Measurements from ENCODE around the gene TSEN2.

Gene TSEN2

DNA sequence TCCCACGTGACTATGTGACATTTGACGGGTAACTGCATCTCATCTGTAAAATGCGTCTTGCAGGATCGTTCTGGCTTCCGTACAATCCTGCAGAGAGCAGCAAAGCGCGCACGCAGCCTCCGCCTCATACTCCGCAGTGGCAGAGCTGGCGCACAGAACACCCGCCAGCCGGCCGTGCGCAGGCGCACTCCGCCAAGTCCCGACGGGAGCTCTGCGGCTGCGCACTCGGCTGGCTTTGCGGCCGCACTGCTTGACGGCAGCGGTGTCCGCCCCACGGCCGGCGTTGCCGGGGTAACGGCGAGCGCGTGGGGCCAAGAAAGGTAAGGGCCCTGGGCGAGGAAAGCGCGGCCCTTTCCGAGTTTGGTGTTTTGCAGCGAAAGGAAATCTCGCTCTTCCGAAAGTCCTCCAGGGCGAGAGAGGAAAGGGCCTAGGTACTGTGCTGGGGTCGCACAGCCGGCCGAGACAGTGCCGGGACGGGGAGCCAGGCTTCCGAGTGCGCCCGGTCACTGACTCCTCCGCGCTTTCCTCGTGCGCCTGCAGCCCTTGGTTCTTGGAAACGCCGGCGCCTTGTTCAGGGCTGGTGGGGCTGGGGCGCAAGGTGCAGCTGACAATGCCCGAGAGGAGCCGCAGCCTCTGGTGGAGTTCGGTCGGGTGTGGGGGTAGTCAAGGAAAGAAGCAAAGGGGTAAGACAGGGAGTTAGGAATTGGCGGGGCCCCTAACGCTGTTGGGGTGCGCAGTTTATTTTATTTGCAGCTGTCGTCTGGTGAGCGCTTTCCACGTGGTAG, at the start of gene TSEN2:
Gene TSEN2, plus strand, starts transcription at position 283 of the 785 bp plus-strand sequence. CDS start 5,321 bp downstream, outside the sequence.
- H3K9me3 Mint-ChIP-seq: no peaks in the 10 kb centered on the region
- DNase-seq (ENCODE audit: low spot score in 2 of 2) (peak; percentile 95), ATAC-seq (replicated peaks; ENCODE audit: extremely low read depth, poor library complexity, severe bottlenecking) (peak; percentile 98)
- peak within 1 kb of the TSS; percentile 93 for H3K27ac Mint-ChIP-seq (ENCODE audit: low read depth)
- H3K36me3 Mint-ChIP-seq (ENCODE audit: insufficient read depth): peaks cover 13% of the 10 kb centered on the region
- H3K27me3 Mint-ChIP-seq: no peaks in the 10 kb centered on the region
- H3K4me1 Mint-ChIP-seq: peaks cover 43% of the 10 kb centered on the region
- H3K4me3 Mint-ChIP-seq: peak within 1 kb of the TSS; percentile 93

DNA sequence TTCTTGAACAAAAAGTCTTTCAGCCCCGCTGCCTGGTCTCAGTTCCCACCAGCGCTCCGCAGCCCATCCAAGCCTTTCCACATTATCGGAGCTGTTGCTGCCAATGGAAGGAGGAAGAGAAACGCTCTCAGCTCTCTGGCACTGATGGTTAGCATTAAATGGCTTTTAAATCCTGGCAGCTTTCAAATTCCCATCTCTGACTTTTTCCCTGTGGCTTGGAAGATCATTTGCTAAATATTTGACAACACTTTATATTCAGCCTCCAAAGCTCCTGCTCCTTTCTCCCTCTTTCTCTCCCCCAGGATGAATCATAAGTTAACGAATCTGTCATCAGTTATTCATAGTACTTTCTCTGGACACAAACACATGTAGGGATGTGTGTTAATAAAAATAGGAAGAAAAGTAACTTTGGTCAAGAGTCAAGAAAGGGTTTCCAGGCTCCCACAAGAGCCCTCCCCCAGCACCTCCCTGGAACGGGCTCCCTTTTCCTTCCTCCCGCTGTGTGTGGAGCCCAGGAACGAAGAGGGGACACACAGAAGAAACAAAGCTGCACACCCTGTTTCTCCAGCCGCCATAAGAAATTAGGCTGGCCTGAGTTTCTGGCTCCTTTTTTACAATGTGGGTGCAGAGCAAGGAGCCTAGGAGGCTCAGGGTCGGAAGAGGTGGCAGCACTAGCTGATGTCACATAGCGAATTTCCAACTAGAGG, 47.6 kb upstream of the TSEN2 start:
- Mint-ChIP-seq H3K27ac (ENCODE audit: low read depth) (no peak overlapping the region), H3K9me3 (no peaks in the 10 kb centered on the region), H3K4me3 (no peak overlapping the region), H3K4me1 (no peaks in the 10 kb centered on the region), H3K27me3 (peaks cover 9% of the 10 kb centered on the region), H3K36me3 (ENCODE audit: insufficient read depth) (no peaks in the 10 kb centered on the region)
- ATAC-seq (replicated peaks; ENCODE audit: extremely low read depth, poor library complexity, severe bottlenecking) (no peak), DNase-seq (ENCODE audit: low spot score in 2 of 2) (no peak)

DNA sequence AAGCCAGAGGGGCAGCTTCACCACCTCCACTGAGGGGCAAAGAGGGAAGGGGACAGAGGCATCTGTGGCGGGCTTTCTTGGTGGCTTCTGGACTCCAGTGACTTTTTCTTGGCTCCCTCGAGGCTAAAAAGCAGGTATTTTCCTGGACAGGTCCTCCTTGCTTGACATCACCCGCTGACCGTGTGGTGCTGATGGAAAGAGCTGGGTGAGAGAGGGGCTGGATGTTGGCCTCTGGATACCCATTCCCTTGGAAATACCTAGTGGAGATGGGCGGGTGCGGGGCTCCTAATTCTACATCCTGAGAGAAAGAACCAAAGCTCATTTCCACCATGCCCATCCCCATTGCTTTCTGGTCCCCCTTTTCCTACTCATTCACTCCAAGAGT, 47.1 kb upstream of the TSEN2 start:
- Mint-ChIP-seq H3K9me3 (no peaks in the 10 kb centered on the region), H3K36me3 (ENCODE audit: insufficient read depth) (no peaks in the 10 kb centered on the region), H3K4me3 (no peak overlapping the region), H3K4me1 (no peaks in the 10 kb centered on the region), H3K27ac (ENCODE audit: low read depth) (no peak overlapping the region), H3K27me3 (peaks cover 9% of the 10 kb centered on the region)
- DNase-seq (ENCODE audit: low spot score in 2 of 2): no peak
- ATAC-seq (replicated peaks; ENCODE audit: extremely low read depth, poor library complexity, severe bottlenecking): no peak

DNA sequence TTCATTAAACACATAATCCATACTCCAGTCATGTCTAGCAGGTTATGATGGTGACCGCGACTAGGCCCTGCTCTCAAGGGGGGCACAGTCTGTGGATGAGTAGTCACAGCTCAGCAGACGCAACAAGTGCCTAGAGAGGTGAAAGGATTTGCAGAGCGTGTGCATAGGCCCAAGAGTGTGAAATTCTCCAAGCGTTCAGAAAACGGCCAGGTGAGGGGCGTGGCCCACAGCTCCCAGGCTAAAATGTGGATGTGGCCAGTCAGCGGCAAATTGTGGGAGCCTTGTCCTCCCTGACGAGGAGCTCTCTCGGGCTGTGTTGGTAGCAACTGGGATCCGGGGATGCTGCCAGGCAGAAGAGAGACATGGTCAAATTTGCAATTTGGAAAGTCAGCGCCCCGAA, 46.4 kb upstream of the TSEN2 start:
- Mint-ChIP-seq H3K4me3 (no peak overlapping the region), H3K27me3 (peaks cover 14% of the 10 kb centered on the region), H3K27ac (ENCODE audit: low read depth) (no peak overlapping the region), H3K36me3 (ENCODE audit: insufficient read depth) (no peaks in the 10 kb centered on the region), H3K4me1 (no peaks in the 10 kb centered on the region), H3K9me3 (no peaks in the 10 kb centered on the region)
- ATAC-seq (replicated peaks; ENCODE audit: extremely low read depth, poor library complexity, severe bottlenecking) (no peak), DNase-seq (ENCODE audit: low spot score in 2 of 2) (no peak)

DNA sequence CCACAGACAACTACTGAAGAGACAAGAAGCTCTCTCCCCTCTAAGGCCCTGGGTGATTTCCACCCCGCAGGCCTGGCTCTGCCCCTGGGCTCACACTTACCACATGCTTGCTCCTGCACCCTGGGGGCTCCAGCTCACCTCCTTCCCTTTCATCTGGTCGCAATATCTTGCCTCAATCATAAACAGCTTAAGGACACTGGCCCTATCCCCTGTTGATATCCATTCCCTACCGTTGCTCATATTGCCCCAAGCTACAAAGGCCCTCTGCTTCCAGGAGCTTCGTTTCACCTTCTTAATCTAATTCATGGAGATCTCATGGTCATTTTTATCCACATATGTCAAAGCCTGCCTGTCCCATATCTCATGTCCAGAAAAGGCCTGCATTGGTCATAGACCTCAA, 46.0 kb upstream of the TSEN2 start:
- DNase-seq (ENCODE audit: low spot score in 2 of 2): no peak
- Mint-ChIP-seq H3K4me1 (no peaks in the 10 kb centered on the region), H3K27me3 (peaks cover 18% of the 10 kb centered on the region), H3K36me3 (ENCODE audit: insufficient read depth) (no peaks in the 10 kb centered on the region), H3K9me3 (no peaks in the 10 kb centered on the region), H3K4me3 (no peak overlapping the region), H3K27ac (ENCODE audit: low read depth) (no peak overlapping the region)
- no peak for ATAC-seq (replicated peaks; ENCODE audit: extremely low read depth, poor library complexity, severe bottlenecking)

DNA sequence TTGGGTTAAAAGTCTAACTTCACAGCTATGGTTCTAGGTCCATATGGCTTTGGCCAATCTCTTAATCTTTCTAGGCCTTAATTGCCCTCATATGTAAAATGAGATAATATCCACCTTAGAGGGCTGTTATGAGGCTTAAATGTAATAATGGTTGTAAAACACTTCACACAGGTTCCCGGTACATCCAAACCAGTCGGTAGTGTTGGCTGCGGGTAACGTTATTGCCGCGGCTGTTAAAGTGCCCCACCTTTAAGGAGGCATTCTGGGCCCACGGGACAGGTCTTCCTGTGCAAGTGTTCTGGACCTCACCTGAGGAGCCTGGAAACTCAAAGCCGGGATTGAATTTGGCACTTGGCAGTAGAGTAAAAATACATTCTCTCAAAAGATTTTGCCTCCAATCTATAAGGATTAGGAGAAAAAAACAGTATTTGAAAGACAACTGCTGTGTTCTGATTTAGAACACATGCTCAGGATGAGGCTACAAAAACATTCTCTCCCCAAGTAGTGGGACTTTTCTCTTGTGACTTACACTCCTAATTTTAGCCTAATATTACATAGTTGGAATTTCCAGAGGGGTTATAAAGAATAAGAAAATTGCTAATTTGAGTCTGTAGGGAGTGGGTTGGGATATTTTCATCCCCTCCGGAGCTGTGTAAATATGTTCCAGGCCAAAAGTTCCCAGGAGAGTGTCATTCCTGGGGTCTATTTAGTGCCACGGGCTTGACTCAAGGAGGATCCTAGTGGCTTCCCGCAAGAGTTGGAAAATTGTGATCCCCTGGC, 44.9 kb upstream of the TSEN2 start:
- no peak overlapping the region for H3K27ac Mint-ChIP-seq (ENCODE audit: low read depth)
- no peaks in the 10 kb centered on the region for H3K4me1 Mint-ChIP-seq
- ATAC-seq (replicated peaks; ENCODE audit: extremely low read depth, poor library complexity, severe bottlenecking): no peak
- H3K9me3 Mint-ChIP-seq: no peaks in the 10 kb centered on the region
- peaks cover 29% of the 10 kb centered on the region for H3K27me3 Mint-ChIP-seq
- H3K36me3 Mint-ChIP-seq (ENCODE audit: insufficient read depth): no peaks in the 10 kb centered on the region
- no peak overlapping the region for H3K4me3 Mint-ChIP-seq
- DNase-seq (ENCODE audit: low spot score in 2 of 2): no peak

DNA sequence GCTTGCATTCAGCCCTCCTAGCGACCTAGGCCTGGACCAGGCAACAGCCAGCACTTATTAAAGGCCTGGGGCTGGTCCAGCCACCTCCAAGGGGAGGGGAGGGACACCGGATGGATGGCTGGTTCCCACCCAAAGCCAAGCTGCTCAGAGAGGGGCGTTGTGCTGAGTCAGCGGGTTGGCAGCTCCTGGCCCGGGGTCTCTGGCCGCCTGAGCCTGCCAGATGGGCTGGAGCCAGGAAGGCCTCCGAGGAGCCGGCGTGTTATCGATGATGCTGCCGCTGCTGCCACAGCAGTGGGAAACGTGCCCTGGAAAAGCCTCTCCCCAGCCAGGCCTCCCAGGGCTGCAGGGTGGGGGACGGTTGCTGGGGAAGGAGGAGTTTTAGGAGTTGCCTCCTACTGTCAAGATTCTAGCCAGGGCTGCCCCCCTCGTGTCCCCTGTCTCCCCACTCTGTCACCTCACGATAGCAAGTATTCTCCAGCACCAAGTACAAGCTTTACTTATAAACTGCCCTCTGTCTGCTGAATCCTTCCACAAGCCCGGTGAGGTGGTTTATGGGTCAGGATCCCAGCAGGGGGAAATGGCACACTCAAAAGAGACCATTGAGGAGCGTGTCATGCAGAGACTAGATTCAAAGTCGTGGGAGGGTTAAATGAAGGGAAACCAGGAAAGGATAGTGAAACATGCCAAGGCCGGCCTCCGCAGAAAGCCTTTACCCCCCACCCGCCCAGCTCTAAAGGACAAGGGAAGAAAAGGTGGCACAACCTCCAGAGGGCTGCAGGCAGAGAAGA, 43.2 kb upstream of the TSEN2 start:
- Mint-ChIP-seq H3K27me3 (peaks cover 45% of the 10 kb centered on the region), H3K36me3 (ENCODE audit: insufficient read depth) (no peaks in the 10 kb centered on the region), H3K4me1 (no peaks in the 10 kb centered on the region), H3K27ac (ENCODE audit: low read depth) (no peak overlapping the region), H3K4me3 (no peak overlapping the region), H3K9me3 (no peaks in the 10 kb centered on the region)
- no peak for DNase-seq (ENCODE audit: low spot score in 2 of 2)
- ATAC-seq (replicated peaks; ENCODE audit: extremely low read depth, poor library complexity, severe bottlenecking): no peak

DNA sequence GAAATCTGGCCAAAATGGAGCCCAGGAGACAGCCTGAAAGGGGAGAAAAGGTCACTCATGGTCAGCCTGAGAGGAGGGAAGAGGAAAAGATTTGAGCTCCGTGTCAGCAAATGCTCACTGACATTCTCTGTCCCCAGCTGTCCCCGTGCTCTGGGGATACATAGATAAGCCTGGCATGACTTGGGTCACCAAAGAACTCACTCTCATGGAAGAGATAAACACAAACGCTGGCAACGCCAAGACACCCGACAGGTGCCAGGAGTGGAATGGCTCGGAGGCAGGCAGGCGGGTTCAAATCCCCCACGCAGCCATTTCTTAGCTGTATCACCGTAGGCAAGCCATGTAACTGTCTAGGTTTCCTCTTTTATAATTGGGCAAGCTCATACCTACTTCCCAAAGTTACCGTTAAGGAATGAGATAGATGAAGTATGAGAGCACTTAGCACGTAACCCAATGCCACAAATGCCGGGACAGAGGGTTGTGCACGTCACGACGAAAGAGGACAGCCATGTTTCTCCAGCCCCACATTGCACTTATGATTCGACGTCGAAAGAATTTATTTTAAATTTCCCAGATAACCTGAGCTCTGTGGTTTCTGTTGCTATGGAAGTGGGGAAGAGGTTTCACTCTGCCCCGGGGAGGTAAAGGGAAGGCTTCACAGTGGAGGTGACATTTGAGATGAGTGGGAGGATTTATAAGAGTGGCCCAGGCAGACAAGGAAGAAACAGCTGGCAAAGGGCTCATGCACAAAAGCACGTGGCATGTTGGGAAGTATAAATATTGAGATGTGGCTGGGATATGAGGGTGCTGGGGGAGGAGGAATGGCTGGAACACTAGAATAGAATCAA, 41.4 kb upstream of the TSEN2 start:
- Mint-ChIP-seq H3K36me3 (ENCODE audit: insufficient read depth) (no peaks in the 10 kb centered on the region), H3K27me3 (peaks cover 42% of the 10 kb centered on the region), H3K4me3 (no peak overlapping the region), H3K4me1 (no peaks in the 10 kb centered on the region), H3K27ac (ENCODE audit: low read depth) (no peak overlapping the region), H3K9me3 (no peaks in the 10 kb centered on the region)
- no peak for ATAC-seq (replicated peaks; ENCODE audit: extremely low read depth, poor library complexity, severe bottlenecking)
- no peak for DNase-seq (ENCODE audit: low spot score in 2 of 2)

DNA sequence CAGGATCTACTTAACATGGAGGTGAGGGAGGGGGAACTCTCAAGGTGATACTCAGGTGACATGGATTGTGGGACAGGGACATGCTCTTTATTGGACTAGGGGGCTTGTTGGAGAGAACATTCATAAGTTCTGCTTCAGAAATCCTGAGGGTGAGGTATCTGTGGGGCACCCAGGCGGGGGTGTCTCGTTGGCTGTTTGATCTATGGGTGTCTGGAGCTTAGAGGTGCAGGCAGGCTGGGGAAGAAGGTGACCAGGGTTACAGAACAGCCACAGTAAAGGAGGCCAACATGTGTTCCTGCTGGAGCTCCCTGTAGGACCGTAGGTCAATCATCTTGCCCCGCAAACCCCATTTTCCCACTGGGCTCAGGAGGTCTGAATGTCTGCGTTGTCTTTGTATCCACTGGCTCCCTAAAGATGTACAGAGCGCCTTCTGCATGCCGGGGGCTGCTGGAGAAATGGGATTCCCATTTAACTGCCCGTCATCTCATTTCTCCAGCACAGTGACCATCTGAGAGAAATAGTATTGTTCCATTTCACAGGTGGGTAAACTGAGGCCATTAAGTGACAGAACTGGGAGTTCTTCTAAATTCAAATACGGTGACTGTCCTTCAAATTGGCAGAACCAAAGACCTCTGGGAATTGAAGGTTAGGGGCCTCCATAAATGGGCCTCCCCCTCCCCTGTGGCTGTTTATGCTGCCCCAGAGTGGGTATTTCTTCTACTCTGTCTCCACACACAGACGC, 40.3 kb upstream of the TSEN2 start:
- no peak overlapping the region for H3K27ac Mint-ChIP-seq (ENCODE audit: low read depth)
- ATAC-seq (replicated peaks; ENCODE audit: extremely low read depth, poor library complexity, severe bottlenecking): no peak
- H3K36me3 Mint-ChIP-seq (ENCODE audit: insufficient read depth): no peaks in the 10 kb centered on the region
- no peak overlapping the region for H3K4me3 Mint-ChIP-seq
- peaks cover 42% of the 10 kb centered on the region for H3K27me3 Mint-ChIP-seq
- no peaks in the 10 kb centered on the region for H3K4me1 Mint-ChIP-seq
- DNase-seq (ENCODE audit: low spot score in 2 of 2): no peak
- no peaks in the 10 kb centered on the region for H3K9me3 Mint-ChIP-seq

DNA sequence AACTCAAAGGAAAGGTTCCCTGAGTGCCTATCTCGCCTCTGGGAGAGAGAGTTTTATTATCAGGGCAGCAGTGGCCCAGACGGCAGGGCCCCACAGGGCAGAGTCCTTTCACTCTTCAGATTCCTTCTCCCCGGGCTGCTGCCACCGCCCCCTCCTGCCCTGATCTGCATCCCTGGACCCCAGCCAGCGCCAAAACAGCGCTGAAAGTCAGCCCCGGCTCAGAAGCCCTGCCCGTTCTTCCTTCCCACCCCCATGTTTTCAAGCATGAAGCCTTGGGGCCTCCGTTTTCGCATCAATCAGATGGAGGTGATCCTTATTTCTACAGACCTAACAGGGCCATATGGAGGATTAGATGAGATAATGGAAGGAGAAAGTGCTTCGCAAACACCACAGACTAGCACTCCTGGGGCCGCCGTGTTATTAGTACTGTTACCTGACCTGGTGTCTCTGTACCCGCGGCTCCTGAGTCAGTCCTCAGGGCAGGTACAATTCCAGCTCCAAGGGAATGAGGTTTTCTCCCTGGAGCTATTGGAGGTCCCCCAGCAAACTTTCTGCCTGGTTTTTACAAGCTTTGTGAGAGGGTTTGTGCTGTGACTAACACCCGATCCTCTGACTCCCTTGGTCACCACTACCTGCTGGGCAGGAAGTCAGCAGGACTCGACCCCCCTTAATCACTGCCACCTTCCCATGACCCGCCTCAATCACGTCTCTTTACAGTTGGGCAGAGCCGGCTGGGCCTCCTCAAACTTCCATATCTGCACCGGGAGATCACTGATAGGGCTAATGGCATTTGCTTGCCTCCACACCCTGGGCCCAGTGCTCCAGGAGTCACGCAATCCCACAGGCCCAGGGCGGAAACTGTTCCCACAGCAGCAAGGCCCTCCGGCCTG, 39.5 kb upstream of the TSEN2 start:
- no peaks in the 10 kb centered on the region for H3K4me1 Mint-ChIP-seq
- H3K4me3 Mint-ChIP-seq: no peak overlapping the region
- H3K9me3 Mint-ChIP-seq: no peaks in the 10 kb centered on the region
- DNase-seq (ENCODE audit: low spot score in 2 of 2) (no peak), ATAC-seq (replicated peaks; ENCODE audit: extremely low read depth, poor library complexity, severe bottlenecking) (no peak)
- H3K27me3 Mint-ChIP-seq: peaks cover 42% of the 10 kb centered on the region
- no peaks in the 10 kb centered on the region for H3K36me3 Mint-ChIP-seq (ENCODE audit: insufficient read depth)
- no peak overlapping the region for H3K27ac Mint-ChIP-seq (ENCODE audit: low read depth)

Measured in central memory CD8-positive, alpha-beta T cell (primary cell).